ENCODE results near the gene TPRA1.
"Not testable (repeated sequence)": the region's sequence is repeated elsewhere in the genome, so short reads cannot be mapped to it uniquely, and the experiment has no call there.

TPRA1 gene

GRCh38 chr3:127615631-127616305 is 25.2 kb upstream of the TPRA1 start:
- DNase-seq = no peak

GRCh38 chr3:127614928-127615589 is 24.5 kb upstream of the TPRA1 start:
- no peak for DNase-seq

- DNase-seq = no peak
Measured at GRCh38 chr3:127613406-127613805, 22.9 kb upstream of the TPRA1 start.

- DNase-seq = no peak
Measured at GRCh38 chr3:127612966-127613365, 22.4 kb upstream of the TPRA1 start.

- DNase-seq = no peak
Measured at GRCh38 chr3:127611251-127611650, 20.7 kb upstream of the TPRA1 start.

DNA sequence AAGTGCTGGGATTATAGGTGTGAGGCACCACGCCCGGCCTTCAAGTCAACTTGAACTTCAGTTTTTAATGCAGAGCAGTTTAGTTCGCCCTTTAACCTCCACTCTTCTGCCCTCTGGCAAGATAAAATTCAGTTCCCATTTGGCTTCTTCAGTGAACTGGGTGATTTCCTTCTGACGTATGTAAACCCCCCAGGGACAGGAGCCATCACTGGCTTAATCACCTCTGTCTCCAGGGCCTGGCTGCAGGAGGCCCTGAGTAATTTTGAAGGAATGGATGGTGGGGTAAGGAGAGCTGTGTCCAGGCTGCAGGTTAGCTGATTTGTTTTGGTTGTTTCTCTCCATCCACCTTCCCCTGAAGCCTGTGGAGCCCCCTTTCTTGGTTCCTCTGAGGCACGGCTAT is 19.6 kb upstream of the TPRA1 start:
- DNase-seq = no peak

GRCh38 chr3:127608362-127608718 is 17.8 kb upstream of the TPRA1 start:
- DNase-seq = no peak

DNA sequence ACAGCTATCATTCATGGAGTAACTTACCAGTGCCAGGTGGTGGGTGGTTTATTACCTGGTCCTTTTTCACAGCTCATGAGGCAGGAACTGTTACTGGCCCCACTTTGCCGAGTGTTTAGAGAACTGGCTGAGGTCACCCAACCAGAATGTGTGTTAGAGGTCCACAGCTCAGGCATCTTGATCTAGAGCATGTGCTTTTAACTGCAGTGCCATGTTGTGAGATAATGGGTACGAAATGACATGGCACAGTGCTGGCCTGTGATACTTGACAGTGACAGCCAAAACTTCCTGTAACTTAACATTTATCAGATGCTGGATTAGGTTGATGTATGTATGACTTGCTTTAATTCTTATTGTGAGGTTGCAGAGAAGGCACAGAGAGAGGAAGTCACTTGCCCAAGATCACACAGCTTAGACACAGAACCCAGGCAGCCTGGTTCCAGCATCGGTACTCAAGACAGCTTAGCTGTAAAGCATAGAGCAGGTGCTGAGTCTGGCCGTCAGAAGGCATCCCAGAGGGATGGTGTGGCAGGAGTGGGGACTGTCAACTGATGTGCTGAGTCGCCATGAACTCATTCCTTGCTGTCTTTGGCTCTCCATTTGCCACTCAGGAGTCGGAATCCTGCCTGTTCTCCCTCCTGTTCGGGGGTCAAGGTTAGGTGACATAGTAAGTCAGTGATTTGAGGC is 17.3 kb upstream of the TPRA1 start:
- DNase-seq = no peak

DNA sequence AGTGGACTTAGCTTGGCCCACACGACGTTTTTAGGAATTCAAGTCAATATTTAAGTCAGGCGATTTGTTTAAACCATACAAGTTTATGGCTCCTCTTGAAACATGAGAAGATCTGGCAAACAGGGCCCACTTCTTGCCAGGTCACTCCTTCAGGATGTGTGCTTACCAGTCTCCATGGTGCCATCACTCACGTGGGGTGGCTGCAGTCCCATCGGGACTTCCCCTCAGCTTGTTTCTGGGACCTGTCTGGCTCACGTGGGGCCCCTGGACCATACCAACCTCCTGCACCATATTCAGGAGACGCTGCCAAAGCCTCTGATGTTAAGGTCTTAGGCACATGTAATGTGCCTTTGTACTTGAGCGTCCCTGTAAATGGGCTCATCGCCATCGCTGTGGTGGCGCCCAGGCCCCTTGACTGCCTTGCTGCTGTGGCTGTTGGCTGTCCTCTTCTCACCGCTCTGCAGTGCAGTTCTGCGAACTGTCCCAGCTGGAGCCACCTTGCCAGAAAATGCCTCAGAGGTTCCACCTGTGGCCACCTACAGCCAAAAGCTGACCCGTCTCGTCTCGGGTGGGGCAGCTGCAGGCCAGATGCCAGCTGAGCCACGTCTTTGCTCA is 16.6 kb upstream of the TPRA1 start:
- DNase-seq = no peak

GRCh38 chr3:127606086-127606805 is 15.7 kb upstream of the TPRA1 start:
- no peak for DNase-seq

- DNase-seq = not testable (repeated sequence)
Measured at GRCh38 chr3:127605547-127605946, 15.0 kb upstream of the TPRA1 start.

DNA sequence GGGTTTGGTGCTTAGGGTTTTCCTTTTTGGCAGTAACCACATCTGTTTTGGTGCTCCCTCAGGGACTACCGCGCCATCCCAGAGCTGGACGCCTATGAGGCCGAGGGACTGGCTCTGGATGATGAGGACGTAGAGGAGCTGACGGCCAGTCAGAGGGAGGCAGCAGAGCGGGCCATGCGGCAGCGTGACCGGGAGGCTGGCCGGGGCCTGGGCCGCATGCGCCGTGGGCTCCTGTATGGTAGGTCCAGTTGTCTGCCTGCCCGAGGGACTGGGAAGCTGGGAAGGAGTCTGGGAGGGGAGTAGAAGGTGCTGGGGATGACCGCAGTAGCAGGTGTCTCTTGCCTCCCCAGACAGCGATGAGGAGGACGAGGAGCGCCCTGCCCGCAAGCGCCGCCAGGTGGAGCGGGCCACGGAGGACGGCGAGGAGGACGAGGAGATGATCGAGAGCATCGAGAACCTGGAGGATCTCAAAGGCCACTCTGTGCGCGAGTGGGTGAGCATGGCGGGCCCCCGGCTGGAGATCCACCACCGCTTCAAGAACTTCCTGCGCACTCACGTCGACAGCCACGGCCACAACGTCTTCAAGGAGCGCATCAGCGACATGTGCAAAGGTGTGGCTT is 14.1 kb upstream of the TPRA1 start:
- no peak for DNase-seq

GRCh38 chr3:127604035-127604434 is 13.5 kb upstream of the TPRA1 start:
- DNase-seq = no peak

DNA sequence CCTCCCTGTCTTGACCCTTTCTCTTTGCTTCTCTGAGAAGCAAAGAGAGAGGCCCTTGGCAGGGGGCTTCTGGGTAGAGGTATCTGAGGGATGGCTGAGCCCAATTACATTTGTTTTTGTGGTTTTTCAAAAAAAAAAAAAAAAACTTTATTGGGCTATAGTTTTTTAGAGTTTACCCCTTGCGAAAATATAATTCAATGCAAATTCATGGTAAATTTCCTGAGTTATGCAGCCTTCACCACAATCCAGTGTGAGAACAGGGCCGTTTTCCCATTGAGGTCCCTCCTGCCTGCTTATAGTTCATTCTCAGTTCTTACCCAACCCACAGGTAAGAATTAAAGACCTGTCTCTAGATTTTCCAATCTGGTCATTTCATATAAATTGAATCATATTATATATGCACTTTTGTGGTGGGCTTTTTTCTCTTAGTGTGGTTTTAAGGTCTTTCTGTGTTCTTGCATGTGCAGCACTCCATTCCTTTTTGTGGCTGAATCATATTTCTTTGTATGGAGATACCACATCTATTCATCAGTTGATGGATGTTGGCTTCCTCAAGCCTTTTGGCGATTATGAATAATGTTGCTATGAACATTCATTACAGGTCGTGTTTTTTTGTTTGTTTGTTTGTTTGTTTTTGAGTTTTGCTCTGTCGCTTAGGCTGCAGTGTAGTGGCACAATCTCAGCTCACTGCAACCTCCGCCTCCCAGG is 10.4 kb upstream of the TPRA1 start:
- no peak for DNase-seq

DNA sequence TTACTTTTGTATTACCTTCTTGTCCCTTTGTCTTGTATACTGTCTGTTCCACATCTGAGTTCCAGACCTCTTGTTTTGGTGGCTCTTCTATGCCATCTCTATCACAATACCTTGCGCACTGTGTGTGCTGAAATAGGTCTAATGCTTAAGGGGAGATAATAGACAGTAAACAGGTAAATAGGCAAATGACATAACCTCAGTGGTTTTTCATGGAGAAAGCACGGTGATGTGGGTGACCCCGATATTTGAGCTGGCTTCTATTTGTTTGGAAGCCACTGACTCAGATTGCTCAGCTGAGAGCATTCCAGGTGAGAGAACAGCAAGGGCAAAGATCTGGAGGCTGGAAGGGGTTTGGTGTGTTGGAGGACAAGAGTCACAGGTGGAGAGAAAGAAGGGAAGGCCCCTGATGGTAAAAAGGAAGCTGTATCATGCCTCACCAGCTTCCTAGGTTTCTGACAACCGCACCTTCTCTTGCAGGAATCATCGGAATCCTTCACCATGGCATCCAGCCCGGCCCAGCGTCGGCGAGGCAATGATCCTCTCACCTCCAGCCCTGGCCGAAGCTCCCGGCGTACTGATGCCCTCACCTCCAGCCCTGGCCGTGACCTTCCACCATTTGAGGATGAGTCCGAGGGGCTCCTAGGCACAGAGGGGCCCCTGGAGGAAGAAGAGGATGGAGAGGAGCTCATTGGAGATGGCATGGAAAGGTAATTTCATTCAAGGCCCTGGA is 8.5 kb upstream of the TPRA1 start:
- DNase-seq = no peak

GRCh38 chr3:127597020-127597771 is 6.7 kb upstream of the TPRA1 start:
- DNase-seq = peak; percentile 9

DNA sequence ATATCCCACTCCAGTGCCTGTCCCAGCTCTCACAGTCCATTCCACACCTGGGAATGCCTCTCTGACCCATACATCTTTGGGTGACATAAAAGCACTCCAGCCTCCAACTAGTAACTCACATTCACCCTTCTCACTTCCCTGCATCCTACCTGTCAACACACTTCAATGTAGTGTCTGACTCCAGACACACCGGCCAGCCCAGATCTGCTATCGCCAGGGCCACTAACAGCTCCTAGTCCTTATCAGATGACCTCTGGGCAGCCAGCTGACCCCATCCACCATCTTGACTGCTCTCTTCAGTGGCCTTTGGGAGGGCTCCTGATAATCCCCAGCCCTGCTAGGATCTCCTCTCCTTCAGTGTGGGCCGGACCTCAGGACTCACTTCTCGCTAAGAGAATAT is 4.8 kb upstream of the TPRA1 start:
- no peak for DNase-seq

DNA sequence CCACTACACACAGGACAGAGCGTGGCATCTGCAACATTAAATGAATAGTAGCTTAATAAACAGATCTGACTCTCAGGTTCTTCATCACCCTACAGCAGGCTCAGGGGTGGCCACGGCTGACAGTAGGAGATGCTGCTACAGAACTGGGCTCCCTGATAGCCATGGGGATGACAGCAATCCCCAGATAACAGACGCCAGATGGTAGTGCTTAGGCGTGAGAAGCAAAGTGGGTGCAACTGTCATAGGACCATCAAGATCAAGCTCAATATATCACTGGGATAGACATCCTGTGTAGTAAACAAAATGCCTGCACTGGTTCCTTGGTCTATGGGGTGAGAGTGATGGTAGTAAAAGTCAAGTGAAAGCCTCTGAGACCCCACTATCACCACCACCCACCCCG is 2.6 kb upstream of the TPRA1 start:
- no peak for DNase-seq

- DNase-seq = no peak
Measured at GRCh38 chr3:127590282-127590592, 296 bp downstream of the TPRA1 start.

GRCh38 chr3:127589600-127590281 is 792 bp downstream of the TPRA1 start:
- DNase-seq = peak; percentile 57
